ENCODE measurements around the gene PHYKPL.

GRCh38 chr5:178232124-178232919 is at the start of gene PHYKPL:
- TF ChIP-seq CTCF (IDR thresholded peaks at IDR 0.05) (peak in 1 of 4 experiments; percentile 18), POLR2A (IDR thresholded peaks at IDR 0.05) (peak; percentile 52 to 63), EP300 (IDR thresholded peaks at IDR 0.05) (no peak), POLR2AphosphoS5 (IDR thresholded peaks at IDR 0.05) (peak; percentile 73)
